Measurements from ENCODE around the gene PRKN. TPM values are rescaled to one million over a fixed set of nuclear protein-coding genes. Genes with fewer than 3 reads are reported as not detected.

PRKN gene
- total and polyA plus RNA-seq, 9 of the 15 experiments (the other 6 are each of a cell fraction or from before 2014, with no cell fraction given): 0.03 to 0.96 (median 0.15) TPM; not detected in 2

DNA sequence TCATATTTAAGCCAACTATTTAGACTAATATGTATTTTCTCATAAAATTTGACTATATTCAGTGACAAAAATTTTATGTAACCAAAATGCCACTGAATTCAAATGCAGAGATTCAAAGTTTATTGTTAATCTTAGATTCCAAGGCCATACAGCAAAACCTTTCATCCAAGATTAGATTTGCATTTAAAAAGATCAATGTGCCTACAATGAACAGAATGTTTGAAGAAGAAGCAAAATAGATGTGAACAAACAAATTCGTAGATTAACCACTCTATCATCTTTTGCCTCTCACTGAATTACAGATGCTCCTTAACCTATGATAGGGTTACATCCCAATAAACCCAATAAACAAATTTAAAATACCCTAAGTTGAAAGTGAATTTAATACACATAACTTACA lies 121.7 kb downstream of the PRKN start (continued):
- no peak for TF ChIP-seq PATZ1 (CRISPR knock-in tag; IDR thresholded peaks at IDR 0.05; ENCODE audit: borderline replicate concordance)
- no peak for TF ChIP-seq E2F3 (CRISPR knock-in tag; IDR thresholded peaks at IDR 0.05)
- no peak for TF ChIP-seq MXD1 (CRISPR knock-in tag; IDR thresholded peaks at IDR 0.05; ENCODE audit: borderline replicate concordance, poor library complexity, severe bottlenecking)

DNA sequence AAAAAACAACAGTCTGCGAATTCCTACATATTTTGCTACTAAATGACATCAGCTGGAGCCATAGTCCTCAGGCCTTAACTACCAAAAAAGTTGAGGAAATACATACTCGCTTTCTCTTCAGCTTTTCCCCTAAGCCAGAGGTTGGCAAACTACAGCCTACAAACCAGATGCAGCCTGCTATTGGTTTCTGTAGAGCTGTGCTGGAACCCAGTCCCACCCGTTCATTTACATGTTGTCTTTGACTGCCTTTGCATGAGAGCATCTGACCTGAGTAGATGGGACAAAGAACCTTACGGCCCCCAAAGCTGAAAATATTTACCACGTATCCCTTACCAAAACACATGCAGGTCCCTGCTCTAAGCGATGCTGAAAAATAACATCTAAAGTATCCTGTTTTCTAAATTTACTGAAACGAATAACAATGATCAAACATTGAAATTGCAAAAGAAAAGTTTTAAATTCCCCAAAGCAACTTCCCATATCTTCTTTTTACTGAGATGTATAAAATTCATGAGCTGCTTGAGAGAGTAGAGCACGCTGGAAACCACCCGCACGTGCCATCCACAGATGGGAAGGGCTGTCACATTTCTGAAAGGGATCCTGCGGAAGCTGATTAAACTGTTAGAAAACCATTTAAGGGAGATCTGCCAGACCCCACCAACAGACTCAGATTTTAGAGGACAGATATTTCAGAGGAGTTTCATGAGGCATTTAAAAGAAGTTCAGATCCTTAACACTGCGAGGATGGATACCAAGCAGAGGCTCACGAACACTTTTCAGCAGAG lies 124.1 kb downstream of the PRKN start:
- no peak for FAIRE-seq
- no peak for ATAC-seq
- Histone ChIP-seq H3K9me1 (ENCODE audit: control insufficient read depth, insufficient read depth, low read length) (no peaks in the 10 kb centered on the region), H3K4me2 (ENCODE audit: insufficient read depth, low read length) (no peak overlapping the region), H3K27me3 (ENCODE audit: control insufficient read depth in 2 of 2, insufficient read depth in 2 of 2, low read length in 2 of 2) (no peaks in the 10 kb centered on the region), H3K4me3 (no peak overlapping the region), H3K9me3 (replicated peaks; ENCODE audit: control insufficient read depth, insufficient read depth, low read depth, low read length) (no peaks in the 10 kb centered on the region; the same call in 1 of the 2 replicates), H3K27ac (ENCODE audit: extremely low read depth, low read depth, low read length) (no peak overlapping the region), H3K79me2 (ENCODE audit: control insufficient read depth, insufficient read depth, low read length) (no peaks in the 10 kb centered on the region), H2AFZ (ENCODE audit: low read depth, low read length) (no peak overlapping the region), H3K4me1 (replicated peaks in 1 of 2; ENCODE audit: control insufficient read depth in 2 of 2, insufficient read depth in 2 of 2, low read length in 2 of 2) (no peaks in the 10 kb centered on the region), H4K20me1 (replicated peaks; ENCODE audit: control insufficient read depth, insufficient read depth, low read length) (no peaks in the 10 kb centered on the region), H3K9ac (ENCODE audit: insufficient read depth in 1 of 2, low read depth in 2 of 2, low read length in 2 of 2) (no peak overlapping the region), H3K36me3 (ENCODE audit: control insufficient read depth, insufficient read depth, low read length) (no peaks in the 10 kb centered on the region)
- no TSS peak for BruUV-seq (replicated peaks)
- ChIA-PET CTCF (ENCODE audit: low intra/inter-chr PET ratio) (no interaction called here), POLR2A (no interaction called here)
- intact Hi-C loops (cut with micrococcal nuclease): no loop called here
- WGBS (ENCODE audit: insufficient coverage, low coverage, missing lambda C conversion rate): under 1% methylated on average over 13 of the region's 13 CpGs
- in situ Hi-C loops (cut with MboI): no loop called here
- DNase-seq (ENCODE audit: extremely low read depth in 1 of 4, low spot score in 3 of 4): no peak
- TF ChIP-seq HNRNPH1 (optimal IDR thresholded peaks at IDR 0.05; ENCODE audit: low read depth, low read length): no peak
- TF ChIP-seq, protein P1, sequence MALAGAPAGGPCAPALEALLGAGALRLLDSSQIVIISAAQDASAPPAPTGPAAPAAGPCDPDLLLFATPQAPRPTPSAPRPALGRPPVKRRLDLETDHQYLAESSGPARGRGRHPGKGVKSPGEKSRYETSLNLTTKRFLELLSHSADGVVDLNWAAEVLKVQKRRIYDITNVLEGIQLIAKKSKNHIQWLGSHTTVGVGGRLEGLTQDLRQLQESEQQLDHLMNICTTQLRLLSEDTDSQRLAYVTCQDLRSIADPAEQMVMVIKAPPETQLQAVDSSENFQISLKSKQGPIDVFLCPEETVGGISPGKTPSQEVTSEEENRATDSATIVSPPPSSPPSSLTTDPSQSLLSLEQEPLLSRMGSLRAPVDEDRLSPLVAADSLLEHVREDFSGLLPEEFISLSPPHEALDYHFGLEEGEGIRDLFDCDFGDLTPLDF (CRISPR knock-in tag; IDR thresholded peaks at IDR 0.05): no peak
- no peak for TF ChIP-seq ZNF407 (IDR thresholded peaks at IDR 0.05; ENCODE audit: low read depth)
- no peak for TF ChIP-seq SMARCC2 (IDR thresholded peaks at IDR 0.05; ENCODE audit: low read depth)
